ENCODE data around the gene ZBTB4. TPM values are rescaled to one million over a fixed set of nuclear protein-coding genes. Genes with fewer than 3 reads are reported as not detected.

The ZBTB4 gene
- total RNA-seq, 1 donor from 2014 or later: 34.5 TPM

DNA sequence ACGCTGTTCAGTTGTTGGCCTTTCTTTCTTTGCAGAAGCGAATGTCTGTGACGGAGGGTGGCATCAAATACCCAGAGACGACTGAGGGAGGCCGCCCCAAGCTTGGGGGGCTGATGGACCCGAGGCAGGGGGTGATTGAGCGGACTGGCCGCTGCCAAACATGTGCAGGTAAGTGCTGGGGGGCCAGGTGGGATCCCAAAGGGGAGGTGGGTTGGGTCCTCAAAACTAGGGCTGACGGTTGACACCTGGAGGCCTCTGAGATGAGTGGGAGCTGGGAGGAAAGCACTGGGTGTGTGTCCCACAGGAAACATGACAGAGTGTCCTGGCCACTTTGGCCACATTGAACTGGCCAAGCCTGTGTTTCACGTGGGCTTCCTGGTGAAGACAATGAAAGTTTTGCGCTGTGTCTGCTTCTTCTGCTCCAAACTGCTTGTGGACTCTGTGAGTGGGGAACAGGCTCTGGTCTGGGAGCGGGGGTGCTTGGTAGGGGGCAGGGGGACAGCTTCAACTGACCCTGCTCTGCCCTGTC is 16.5 kb upstream of the ZBTB4 start:
- TF ChIP-seq, protein P1, sequence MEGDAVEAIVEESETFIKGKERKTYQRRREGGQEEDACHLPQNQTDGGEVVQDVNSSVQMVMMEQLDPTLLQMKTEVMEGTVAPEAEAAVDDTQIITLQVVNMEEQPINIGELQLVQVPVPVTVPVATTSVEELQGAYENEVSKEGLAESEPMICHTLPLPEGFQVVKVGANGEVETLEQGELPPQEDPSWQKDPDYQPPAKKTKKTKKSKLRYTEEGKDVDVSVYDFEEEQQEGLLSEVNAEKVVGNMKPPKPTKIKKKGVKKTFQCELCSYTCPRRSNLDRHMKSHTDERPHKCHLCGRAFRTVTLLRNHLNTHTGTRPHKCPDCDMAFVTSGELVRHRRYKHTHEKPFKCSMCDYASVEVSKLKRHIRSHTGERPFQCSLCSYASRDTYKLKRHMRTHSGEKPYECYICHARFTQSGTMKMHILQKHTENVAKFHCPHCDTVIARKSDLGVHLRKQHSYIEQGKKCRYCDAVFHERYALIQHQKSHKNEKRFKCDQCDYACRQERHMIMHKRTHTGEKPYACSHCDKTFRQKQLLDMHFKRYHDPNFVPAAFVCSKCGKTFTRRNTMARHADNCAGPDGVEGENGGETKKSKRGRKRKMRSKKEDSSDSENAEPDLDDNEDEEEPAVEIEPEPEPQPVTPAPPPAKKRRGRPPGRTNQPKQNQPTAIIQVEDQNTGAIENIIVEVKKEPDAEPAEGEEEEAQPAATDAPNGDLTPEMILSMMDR (conservative IDR thresholded peaks at IDR 0.05): no peak
- Mint-ChIP-seq H3K4me3 (no peak overlapping the region), H3K27me3 (no peaks in the 10 kb centered on the region), H3K36me3 (peaks cover 45% of the 10 kb centered on the region), H3K27ac (peak overlapping the region; percentile 83), H3K9me3 (no peaks in the 10 kb centered on the region), H3K4me1 (ENCODE audit: unreplicated experiment) (peaks cover 26% of the 10 kb centered on the region)
- DNase-seq (ENCODE audit: extremely low spot score, unreplicated experiment): no peak

DNA sequence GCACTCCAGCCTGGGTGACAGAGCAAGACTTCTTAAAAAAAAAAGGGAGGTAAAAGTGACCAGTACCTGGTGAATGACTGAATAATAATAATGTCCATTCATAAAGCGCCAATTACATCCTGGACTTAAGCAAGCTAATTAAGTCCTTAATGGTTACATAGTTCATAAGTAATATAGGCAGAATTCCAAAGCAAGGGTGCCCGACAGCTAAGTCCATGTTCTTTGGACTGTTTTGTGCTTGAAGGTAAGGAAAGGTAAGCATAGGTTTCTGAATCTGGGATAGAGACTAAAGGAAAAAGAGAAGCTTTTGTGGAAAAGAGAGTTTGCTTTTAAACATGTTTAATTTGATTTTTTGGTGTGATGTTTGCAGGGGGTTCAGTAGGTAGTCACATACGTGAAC is 14.5 kb upstream of the ZBTB4 start:
- no peak overlapping the region for H3K4me3 Mint-ChIP-seq
- no peak for DNase-seq (ENCODE audit: extremely low spot score, unreplicated experiment)
- H3K36me3 Mint-ChIP-seq: peaks cover 44% of the 10 kb centered on the region
- no peaks in the 10 kb centered on the region for H3K9me3 Mint-ChIP-seq
- no peak overlapping the region for H3K27ac Mint-ChIP-seq
- TF ChIP-seq, protein P1 (conservative IDR thresholded peaks at IDR 0.05): no peak
- H3K4me1 Mint-ChIP-seq (ENCODE audit: unreplicated experiment): peaks cover 41% of the 10 kb centered on the region
- H3K27me3 Mint-ChIP-seq: no peaks in the 10 kb centered on the region

DNA sequence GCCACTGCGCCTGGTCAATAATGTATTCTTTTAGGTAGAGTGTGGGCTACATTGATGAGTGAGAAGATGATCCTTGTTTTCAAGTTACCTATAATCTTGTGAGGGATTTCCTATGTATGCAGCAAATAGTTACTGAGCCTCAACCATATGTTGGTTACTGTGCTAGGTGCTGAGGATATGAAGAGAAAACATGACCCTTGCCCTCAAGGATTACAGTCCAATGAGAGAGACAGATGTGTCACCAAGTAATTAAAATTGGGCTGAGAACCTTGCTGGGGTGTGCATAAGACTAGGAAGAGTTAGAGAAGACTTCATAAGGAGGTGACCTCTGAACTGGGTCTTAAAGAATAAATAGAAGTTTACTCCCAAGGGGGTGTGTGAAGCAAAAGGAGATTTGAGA is 12.2 kb upstream of the ZBTB4 start:
- peak overlapping the region; percentile 62 for H3K27ac Mint-ChIP-seq
- TF ChIP-seq, protein P1 (conservative IDR thresholded peaks at IDR 0.05): no peak
- peak overlapping the region; percentile 26 for H3K4me3 Mint-ChIP-seq
- H3K36me3 Mint-ChIP-seq: peaks cover 43% of the 10 kb centered on the region
- DNase-seq (ENCODE audit: extremely low spot score, unreplicated experiment): no peak
- no peaks in the 10 kb centered on the region for H3K9me3 Mint-ChIP-seq
- H3K27me3 Mint-ChIP-seq: no peaks in the 10 kb centered on the region
- H3K4me1 Mint-ChIP-seq (ENCODE audit: unreplicated experiment): peaks cover 56% of the 10 kb centered on the region

DNA sequence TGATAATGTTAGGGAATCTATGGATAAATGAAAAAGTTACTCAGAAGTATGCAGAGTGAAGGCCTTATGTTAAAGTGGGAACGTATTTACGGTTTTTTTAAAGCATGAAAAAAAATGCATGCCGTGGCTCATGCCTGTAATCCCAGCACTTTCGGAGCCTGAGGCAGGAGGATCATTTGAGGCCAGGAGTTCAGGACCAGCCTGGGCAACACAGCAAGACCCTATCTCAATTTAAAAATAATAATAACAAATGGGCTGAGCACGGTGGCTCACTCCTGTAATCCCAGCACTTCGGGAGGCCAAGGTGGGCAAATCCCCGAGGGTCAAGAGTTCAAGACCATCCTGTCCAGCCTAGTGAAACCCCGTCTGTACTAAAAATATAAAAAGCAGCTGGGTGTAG is 10.7 kb upstream of the ZBTB4 start:
- peaks cover 37% of the 10 kb centered on the region for H3K36me3 Mint-ChIP-seq
- H3K27me3 Mint-ChIP-seq: no peaks in the 10 kb centered on the region
- no peaks in the 10 kb centered on the region for H3K9me3 Mint-ChIP-seq
- H3K27ac Mint-ChIP-seq: no peak overlapping the region
- DNase-seq (ENCODE audit: extremely low spot score, unreplicated experiment): no peak
- TF ChIP-seq, protein P1 (conservative IDR thresholded peaks at IDR 0.05): no peak
- peak overlapping the region; percentile 28 for H3K4me3 Mint-ChIP-seq
- H3K4me1 Mint-ChIP-seq (ENCODE audit: unreplicated experiment): peaks cover 63% of the 10 kb centered on the region

DNA sequence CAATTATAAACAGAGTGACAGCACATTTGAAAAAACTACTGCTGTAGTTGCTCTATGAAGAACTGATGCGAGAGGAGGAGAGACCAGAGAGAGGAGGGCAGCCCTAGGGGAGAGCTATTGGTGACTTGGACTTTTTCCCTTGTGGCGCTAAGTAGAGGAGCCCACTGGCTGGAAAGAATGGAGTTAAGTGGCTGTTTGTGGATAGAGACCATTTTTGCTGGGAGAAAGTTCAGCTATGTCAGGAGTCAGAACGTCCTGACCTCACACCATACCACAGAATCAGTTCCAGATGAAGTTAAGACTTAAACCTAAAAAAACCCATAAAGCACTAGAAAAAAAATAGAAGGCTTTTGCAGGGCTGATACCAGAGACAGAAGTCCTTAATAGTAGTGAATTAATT is 6.8 kb upstream of the ZBTB4 start:
- Mint-ChIP-seq H3K27ac (peak overlapping the region; percentile 74), H3K27me3 (no peaks in the 10 kb centered on the region), H3K36me3 (peaks cover 23% of the 10 kb centered on the region), H3K9me3 (no peaks in the 10 kb centered on the region), H3K4me1 (ENCODE audit: unreplicated experiment) (peaks cover 61% of the 10 kb centered on the region), H3K4me3 (peak overlapping the region; percentile 84)
- DNase-seq (ENCODE audit: extremely low spot score, unreplicated experiment): no peak
- TF ChIP-seq, protein P1 (conservative IDR thresholded peaks at IDR 0.05): no peak
